ENCODE measurements around the gene ADCYAP1R1.

The ADCYAP1R1 gene

GRCh38 chr7:31044529-31044928 lies 7.6 kb upstream of the ADCYAP1R1 start:
- DNase-seq: no peak

GRCh38 chr7:31046723-31047122 lies 5.4 kb upstream of the ADCYAP1R1 start:
- no peak for DNase-seq

GRCh38 chr7:31047313-31048146 lies 4.6 kb upstream of the ADCYAP1R1 start:
- no peak for DNase-seq

- DNase-seq: no peak
Measured at GRCh38 chr7:31049005-31049765, 2.9 kb upstream of the ADCYAP1R1 start.

GRCh38 chr7:31052487-31052840 lies 356 bp downstream of the ADCYAP1R1 start:
- no peak for DNase-seq

- no peak for DNase-seq
Measured at GRCh38 chr7:31052841-31053601, 913 bp downstream of the ADCYAP1R1 start.

- no peak for DNase-seq
Measured at GRCh38 chr7:31053986-31054385, 1.9 kb downstream of the ADCYAP1R1 start.

- no peak for DNase-seq
Measured at GRCh38 chr7:31054608-31055278, 2.6 kb downstream of the ADCYAP1R1 start.

- no peak for DNase-seq
Measured at GRCh38 chr7:31055471-31055870, 3.4 kb downstream of the ADCYAP1R1 start.

- DNase-seq: no peak
Measured at GRCh38 chr7:31056775-31057346, 4.8 kb downstream of the ADCYAP1R1 start.

- DNase-seq: peak in 2 of 3 donors; percentile 12
Measured at GRCh38 chr7:31058122-31058521, 6.0 kb downstream of the ADCYAP1R1 start.

GRCh38 chr7:31058688-31059087 lies 6.6 kb downstream of the ADCYAP1R1 start:
- DNase-seq: no peak

- DNase-seq: no peak
Measured at GRCh38 chr7:31059551-31059950, 7.4 kb downstream of the ADCYAP1R1 start.

- no peak for DNase-seq
Measured at GRCh38 chr7:31061185-31061584, 9.1 kb downstream of the ADCYAP1R1 start.

- no peak for DNase-seq
Measured at GRCh38 chr7:31062746-31063435, 10.8 kb downstream of the ADCYAP1R1 start.

GRCh38 chr7:31065021-31065593 lies 13.0 kb downstream of the ADCYAP1R1 start:
- DNase-seq: no peak

GRCh38 chr7:31065840-31066239 lies 13.7 kb downstream of the ADCYAP1R1 start:
- no peak for DNase-seq

GRCh38 chr7:31066516-31067130 lies 14.5 kb downstream of the ADCYAP1R1 start:
- DNase-seq: no peak

- DNase-seq: no peak
Measured at GRCh38 chr7:31067491-31067890, 15.4 kb downstream of the ADCYAP1R1 start.

- DNase-seq: no peak
Measured at GRCh38 chr7:31068006-31068675, 16.0 kb downstream of the ADCYAP1R1 start.
